Measurements from ENCODE around the gene LAX1.
"Not testable (repeated sequence)": the region's sequence is repeated elsewhere in the genome, so short reads cannot be mapped to it uniquely, and the experiment has no call there.

DNA sequence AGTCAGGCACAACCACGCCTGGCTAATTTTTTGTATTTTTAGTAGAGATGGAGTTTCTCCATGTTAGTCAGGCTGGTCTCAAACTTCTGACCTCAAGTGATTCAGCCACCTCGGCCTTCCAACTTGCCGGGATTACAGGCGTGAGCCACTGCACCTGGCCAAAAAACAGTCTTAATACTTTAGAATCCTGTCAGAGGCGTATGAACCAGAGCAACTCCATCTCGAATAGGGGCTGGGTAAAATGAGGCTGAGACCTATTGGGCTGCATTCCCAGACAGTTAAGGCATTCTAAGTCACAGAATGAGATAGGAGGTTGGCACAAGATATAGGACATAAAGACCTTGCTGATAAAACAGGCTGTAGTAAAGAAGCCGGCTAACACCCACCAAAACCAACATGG, 3.0 kb upstream of the LAX1 start:
- TF ChIP-seq EP300, POLR2AphosphoS5 (IDR thresholded peaks at IDR 0.05): not testable (repeated sequence)
- TF ChIP-seq, protein P1, sequence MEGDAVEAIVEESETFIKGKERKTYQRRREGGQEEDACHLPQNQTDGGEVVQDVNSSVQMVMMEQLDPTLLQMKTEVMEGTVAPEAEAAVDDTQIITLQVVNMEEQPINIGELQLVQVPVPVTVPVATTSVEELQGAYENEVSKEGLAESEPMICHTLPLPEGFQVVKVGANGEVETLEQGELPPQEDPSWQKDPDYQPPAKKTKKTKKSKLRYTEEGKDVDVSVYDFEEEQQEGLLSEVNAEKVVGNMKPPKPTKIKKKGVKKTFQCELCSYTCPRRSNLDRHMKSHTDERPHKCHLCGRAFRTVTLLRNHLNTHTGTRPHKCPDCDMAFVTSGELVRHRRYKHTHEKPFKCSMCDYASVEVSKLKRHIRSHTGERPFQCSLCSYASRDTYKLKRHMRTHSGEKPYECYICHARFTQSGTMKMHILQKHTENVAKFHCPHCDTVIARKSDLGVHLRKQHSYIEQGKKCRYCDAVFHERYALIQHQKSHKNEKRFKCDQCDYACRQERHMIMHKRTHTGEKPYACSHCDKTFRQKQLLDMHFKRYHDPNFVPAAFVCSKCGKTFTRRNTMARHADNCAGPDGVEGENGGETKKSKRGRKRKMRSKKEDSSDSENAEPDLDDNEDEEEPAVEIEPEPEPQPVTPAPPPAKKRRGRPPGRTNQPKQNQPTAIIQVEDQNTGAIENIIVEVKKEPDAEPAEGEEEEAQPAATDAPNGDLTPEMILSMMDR (IDR thresholded peaks at IDR 0.05) = not testable (repeated sequence)

All from esophagus muscularis mucosa (tissue), 4 donors.